Panc1 (cell line): ENCODE data around the gene LHFPL2.

Experiments used
- CTCF ChIP-seq: fragments of 450-650 bp; IDR thresholded peaks from 2 replicates; pipeline ENCODE4 v1.5.1; 2017; ENCODE audit warnings: mild to moderate bottlenecking
- POLR2AphosphoS5 ChIP-seq: IDR thresholded peaks from 2 replicates; pipeline ENCODE4 v1.6.1; 2012; ENCODE audit warnings: mild to moderate bottlenecking, low read depth, low read length, moderate library complexity
- REST ChIP-seq, 2 experiments: IDR thresholded peaks; 2 replicates each; pipeline ENCODE4 v1.6.1; 2011 to 2012; ENCODE audit warnings: low read depth in 2 of 2, control low read depth in 1 of 2, low read length in 1 of 2, mild to moderate bottlenecking in 1 of 2, moderate library complexity in 1 of 2; ENCODE audit not compliant: insufficient read depth in 1 of 2
- SIN3A ChIP-seq: IDR thresholded peaks from 2 replicates; pipeline ENCODE4 v1.6.1; 2012; ENCODE audit warnings: low read depth, mild to moderate bottlenecking, low read length, moderate library complexity, borderline replicate concordance; ENCODE audit not compliant: insufficient read depth

GRCh38 chr5:78515670-78516069 is 132.9 kb downstream of the LHFPL2 start:
- TF ChIP-seq CTCF (no peak), POLR2AphosphoS5 (no peak), SIN3A (no peak), REST (IDR thresholded peaks at IDR 0.05; ENCODE audit: insufficient read depth in 1 of 2, low read depth in 2 of 2, low read length in 1 of 2) (no peak)
